HL-60 (cell line): ENCODE data around the gene ARHGEF7.

Source experiments
- DNase-seq, 2 experiments: peaks; one replicate each; pipeline ENCODE4 v3.0.0-alpha.2; 2010 to 2020; ENCODE audit warnings: low read depth in 1 of 2, low spot score in 1 of 2
- H3K27ac ChIP-seq: fragments of 250-450 bp; sonication (Bioruptor Pico); replicated peaks from 2 replicates; pipeline ENCODE4 v1.5.1; 2020; ENCODE audit warnings: mild to moderate bottlenecking, moderate library complexity
- H3K27me3 ChIP-seq: fragments of 250-450 bp; sonication (Bioruptor Pico); 2 replicates; pipeline ENCODE4 v1.5.1; 2021; ENCODE audit warnings: mild to moderate bottlenecking, moderate library complexity; ENCODE audit not compliant: insufficient read depth, poor library complexity, severe bottlenecking
- H3K4me3 ChIP-seq: replicated peaks from 2 replicates; pipeline ENCODE4 v1.5.1; 2011; ENCODE audit warnings: mild to moderate bottlenecking, control low read depth, low read length; ENCODE audit not compliant: insufficient read depth
- GABPA ChIP-seq: IDR thresholded peaks from 2 replicates; pipeline ENCODE4 v1.6.1; 2012; ENCODE audit warnings: low read depth
- POLR2AphosphoS5 ChIP-seq: IDR thresholded peaks from 2 replicates; pipeline ENCODE4 v1.6.1; 2012; ENCODE audit warnings: low read depth
- REST ChIP-seq: IDR thresholded peaks from 2 replicates; pipeline ENCODE4 v1.6.1; 2012; ENCODE audit warnings: low read depth; ENCODE audit not compliant: insufficient replicate concordance
- SPI1 ChIP-seq: IDR thresholded peaks from 2 replicates; pipeline ENCODE4 v1.6.1; 2012; ENCODE audit warnings: low read depth, mild to moderate bottlenecking, borderline replicate concordance
- TF ChIP-seq, protein P1 (sequence below): IDR thresholded peaks from one replicate; pipeline ENCODE4 v1.5.1; 2011; ENCODE audit warnings: low read length, control low read depth, inconsistent platforms; ENCODE audit not compliant: insufficient read depth

ARHGEF7 gene

DNA sequence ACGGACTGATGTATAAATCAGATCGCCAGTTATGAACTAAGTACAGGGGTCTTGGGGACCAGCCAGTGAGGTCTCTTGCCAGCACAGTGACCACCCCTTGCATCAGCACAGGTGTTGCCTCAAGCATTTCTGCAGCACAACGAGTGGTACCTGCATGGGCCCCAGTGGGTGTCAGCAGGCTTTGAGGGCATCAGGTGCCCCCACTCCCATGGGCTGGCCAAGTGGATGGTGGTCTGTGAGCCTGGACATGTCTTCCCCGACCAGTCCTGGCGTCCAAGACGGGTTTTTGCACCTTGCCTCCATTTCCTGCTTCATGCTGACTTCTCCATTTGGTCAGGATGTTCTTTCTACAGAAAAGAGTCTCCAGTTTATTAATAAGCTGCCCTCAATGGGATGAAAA, 22.4 kb upstream of the ARHGEF7 start:
- no peak for DNase-seq
- no peak overlapping the region for H3K4me3 ChIP-seq
- peaks cover 15% of the 10 kb centered on the region for H3K27me3 ChIP-seq
- TF ChIP-seq POLR2AphosphoS5 (no peak), GABPA (no peak), REST (no peak), SPI1 (no peak)
- TF ChIP-seq, protein P1, sequence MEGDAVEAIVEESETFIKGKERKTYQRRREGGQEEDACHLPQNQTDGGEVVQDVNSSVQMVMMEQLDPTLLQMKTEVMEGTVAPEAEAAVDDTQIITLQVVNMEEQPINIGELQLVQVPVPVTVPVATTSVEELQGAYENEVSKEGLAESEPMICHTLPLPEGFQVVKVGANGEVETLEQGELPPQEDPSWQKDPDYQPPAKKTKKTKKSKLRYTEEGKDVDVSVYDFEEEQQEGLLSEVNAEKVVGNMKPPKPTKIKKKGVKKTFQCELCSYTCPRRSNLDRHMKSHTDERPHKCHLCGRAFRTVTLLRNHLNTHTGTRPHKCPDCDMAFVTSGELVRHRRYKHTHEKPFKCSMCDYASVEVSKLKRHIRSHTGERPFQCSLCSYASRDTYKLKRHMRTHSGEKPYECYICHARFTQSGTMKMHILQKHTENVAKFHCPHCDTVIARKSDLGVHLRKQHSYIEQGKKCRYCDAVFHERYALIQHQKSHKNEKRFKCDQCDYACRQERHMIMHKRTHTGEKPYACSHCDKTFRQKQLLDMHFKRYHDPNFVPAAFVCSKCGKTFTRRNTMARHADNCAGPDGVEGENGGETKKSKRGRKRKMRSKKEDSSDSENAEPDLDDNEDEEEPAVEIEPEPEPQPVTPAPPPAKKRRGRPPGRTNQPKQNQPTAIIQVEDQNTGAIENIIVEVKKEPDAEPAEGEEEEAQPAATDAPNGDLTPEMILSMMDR: no peak
- no peak overlapping the region for H3K27ac ChIP-seq

DNA sequence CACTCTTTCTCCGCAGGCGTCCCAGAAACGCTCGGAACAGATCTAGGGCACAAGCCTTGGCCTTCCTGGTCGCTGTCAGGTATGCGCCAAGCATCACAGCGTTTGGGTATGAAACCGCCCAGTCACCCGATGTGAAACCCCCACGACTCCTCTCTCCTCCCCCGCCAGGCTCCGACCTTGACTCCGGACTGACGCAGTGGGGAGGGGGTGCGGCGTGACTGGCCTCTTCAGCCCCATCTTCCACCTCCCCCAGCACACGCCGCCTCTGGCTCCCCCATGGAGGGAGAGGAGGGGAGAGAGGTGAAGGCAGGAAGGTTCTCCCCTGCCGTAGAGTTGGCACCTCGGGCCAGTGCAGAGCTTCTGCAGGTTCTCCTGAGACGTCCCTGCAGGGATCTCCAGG, 22.0 kb upstream of the ARHGEF7 start:
- no peak for TF ChIP-seq REST
- TF ChIP-seq GABPA: no peak
- DNase-seq: no peak
- H3K27me3 ChIP-seq: peaks cover 18% of the 10 kb centered on the region
- no peak overlapping the region for H3K27ac ChIP-seq
- H3K4me3 ChIP-seq: no peak overlapping the region

DNA sequence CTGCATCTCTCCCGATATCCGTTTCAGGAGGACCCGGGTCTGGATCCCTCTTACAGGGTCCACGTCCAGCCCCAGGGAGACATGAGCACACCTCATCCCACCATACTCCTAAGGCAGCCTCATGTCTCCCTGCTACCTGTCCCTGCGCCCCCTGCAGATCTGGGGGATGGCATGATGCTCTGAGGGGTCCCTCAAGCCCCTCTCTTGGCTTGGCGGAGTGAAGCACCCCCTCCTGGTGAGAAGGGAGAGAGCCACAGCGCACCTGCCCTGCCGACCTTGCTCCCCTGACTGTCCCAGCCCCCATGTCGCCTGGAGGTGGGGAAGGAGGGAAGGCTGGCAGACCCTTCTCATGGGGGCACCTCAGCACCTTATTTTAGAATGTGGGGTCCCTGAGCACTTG, 21.5 kb upstream of the ARHGEF7 start:
- TF ChIP-seq GABPA: no peak
- no peak for TF ChIP-seq SPI1
- no peak for TF ChIP-seq POLR2AphosphoS5
- TF ChIP-seq REST: no peak
- TF ChIP-seq, protein P1: no peak
- H3K4me3 ChIP-seq: no peak overlapping the region
- H3K27me3 ChIP-seq: peaks cover 19% of the 10 kb centered on the region
- no peak for DNase-seq
- H3K27ac ChIP-seq: no peak overlapping the region
